Skin epidermis (tissue), 12 donors: ENCODE measurements around the gene ENTPD1.
"Not testable (repeated sequence)": the region's sequence is repeated elsewhere in the genome, so short reads cannot be mapped to it uniquely, and the experiment has no call there.

ENCODE experiments used
- H3K27ac ChIP-seq, 21 experiments: fragments of 200-600 bp; sonication (generic) in 11 of 21; one replicate each; pipeline ENCODE4 v1.5.0; 2020; ENCODE audit warnings: mild to moderate bottlenecking in 3 of 21, inconsistent platforms in 2 of 21, moderate library complexity in 2 of 21
- H3K4me3 ChIP-seq, 7 experiments: fragments of 200-600 bp; sonication (generic) in 2 of 7; one replicate each; pipeline ENCODE4 v1.5.0; 2020; ENCODE audit warnings: inconsistent platforms in 2 of 7, mild to moderate bottlenecking in 2 of 7, moderate library complexity in 1 of 7

Gene ENTPD1

GRCh38 chr10:95791425-95791979, 35.5 kb downstream of the ENTPD1 start:
- Histone ChIP-seq H3K27ac (peak overlapping the region in 12 of 21 experiments; percentile 6 to 81 (median 66)), H3K4me3 (no peak overlapping the region)

DNA sequence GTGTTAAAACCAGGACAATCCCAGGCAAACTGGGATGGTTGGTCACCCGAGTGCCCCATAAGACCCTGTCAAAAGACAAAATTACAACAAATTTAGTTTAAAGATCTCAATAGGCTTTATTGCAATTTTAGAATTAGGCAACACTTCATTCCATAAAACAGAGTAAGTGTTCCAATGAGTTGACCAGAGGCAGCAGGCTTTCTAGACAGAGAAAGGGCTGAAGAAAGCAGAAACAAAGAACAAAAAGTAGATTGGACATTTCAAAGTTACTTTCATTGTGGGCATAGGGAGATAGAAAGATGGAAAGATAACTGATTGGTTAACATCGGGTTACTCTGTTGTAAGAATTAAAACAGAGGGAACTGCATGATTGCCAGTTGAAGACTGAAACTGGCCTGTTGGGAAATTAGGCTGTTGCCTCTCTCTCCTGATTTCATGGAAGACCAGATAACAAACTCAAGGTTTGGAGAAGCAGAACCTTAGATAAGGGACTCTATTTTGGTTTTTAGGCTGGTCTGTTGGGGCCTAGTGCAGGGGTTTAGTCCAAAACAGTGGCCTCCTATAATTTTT, 36.3 kb downstream of the ENTPD1 start:
- no peak overlapping the region for H3K4me3 ChIP-seq
- peak overlapping the region in 19 of 21 experiments; percentile 21 to 81 (median 66) for H3K27ac ChIP-seq

- H3K4me3 ChIP-seq, result no peak overlapping the region
Observed at GRCh38 chr10:95792874-95793285, 36.9 kb downstream of the ENTPD1 start.

DNA sequence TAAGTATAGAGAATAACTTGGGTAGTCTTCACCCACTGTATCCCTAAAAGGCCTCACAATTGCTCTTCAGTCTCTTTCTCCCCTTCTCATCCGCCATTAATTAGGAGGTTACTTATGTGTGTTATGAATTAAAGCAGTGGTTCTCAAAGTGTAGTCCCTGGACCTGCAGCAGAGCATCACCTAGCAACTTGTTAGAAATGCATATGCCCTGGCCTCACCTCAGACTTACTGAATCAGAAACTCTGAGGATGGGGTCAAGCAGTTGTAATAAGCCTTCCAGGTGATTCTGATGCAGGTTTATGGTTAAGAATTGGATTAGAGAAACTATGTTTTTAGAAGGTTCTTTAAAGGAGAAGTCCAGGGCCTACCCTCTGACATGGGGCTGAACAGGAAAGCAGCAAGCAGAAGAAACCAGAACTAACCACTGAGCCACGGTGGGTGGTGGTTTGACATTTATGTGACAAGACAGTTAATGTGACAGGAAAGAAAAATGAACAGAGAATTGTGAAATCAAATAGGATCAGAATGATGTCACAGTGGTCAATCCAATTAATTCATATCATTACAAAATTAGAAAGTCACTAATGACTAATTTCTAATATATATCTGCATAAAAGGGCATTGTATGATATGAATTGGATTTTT, 37.6 kb downstream of the ENTPD1 start:
- peak overlapping the region in 20 of 21 experiments; percentile 42 to 81 (median 66) for H3K27ac ChIP-seq
- no peak overlapping the region for H3K4me3 ChIP-seq

More at GRCh38 chr10:95792874-95793285, 36.9 kb downstream of the ENTPD1 start:
- H3K27ac ChIP-seq, result peak overlapping the region in 19 of 21 experiments; percentile 42 to 81 (median 66)

DNA sequence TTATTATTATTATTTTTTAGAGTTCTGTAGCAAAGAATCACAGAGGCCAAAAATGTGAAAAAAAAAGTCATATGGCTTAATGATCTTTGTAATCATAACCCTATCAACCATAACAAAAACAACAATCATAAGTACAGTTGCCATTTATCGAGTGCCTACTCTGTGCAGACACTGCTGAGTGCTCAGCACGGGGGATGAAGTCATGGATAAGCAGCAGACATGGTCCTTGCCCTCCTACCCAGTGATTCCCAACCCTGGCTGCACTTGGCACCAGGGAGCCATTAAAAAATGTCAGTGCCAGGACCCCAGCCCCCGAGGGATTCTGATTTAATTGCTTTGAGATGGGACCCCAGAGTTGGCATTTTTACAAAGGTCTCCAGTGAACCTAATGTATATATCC, 38.2 kb downstream of the ENTPD1 start:
- Histone ChIP-seq H3K4me3 (no peak overlapping the region), H3K27ac (peak overlapping the region in 12 of 21 experiments; percentile 12 to 80 (median 59))

DNA sequence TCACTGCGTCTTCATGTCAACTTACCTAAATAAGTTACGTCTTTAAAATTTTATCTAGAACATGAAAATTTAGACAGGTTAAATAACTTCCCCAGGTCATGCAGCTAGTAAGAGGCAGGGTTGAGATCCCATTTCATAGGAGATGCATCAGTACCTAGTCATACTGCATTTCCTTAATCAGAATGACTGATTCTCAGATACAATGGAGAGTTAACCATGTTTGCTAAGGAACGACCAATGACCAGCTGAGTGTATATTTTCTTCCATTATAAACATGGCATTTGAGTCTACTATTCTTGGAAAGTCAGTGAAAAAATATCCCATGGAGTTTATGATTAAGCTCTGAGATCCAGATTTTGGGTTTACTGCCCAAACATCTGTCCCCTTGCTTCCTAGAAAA, 39.6 kb downstream of the ENTPD1 start:
- Histone ChIP-seq H3K4me3 (no peak overlapping the region), H3K27ac (peak overlapping the region in 1 of 21 experiments; percentile 16)

DNA sequence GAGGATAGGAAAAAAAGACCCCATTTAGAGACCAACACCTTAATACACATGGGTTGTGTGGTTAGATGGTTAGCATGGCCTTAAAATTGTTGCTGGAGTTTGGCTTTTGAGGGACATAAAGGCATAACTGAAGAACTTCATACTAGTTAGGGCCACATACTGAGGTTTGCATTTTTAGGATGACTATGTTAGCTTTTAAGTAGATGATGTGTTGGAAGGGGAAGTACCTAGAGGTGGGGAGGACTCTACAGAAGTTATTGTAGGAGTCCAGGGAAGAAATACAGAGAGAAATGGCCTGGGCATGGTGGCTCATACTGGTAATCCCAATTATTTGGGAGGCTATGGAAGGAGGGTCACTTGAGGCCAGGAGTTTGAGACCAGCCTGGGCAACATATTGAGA, 40.5 kb downstream of the ENTPD1 start:
- Histone ChIP-seq H3K4me3 (no peak overlapping the region), H3K27ac (peak overlapping the region in 1 of 21 experiments; percentile 8)

GRCh38 chr10:95798096-95798855, 42.3 kb downstream of the ENTPD1 start:
- Histone ChIP-seq H3K4me3 (no peak overlapping the region), H3K27ac (peak overlapping the region in 6 of 21 experiments; percentile 4 to 65 (median 19))

- peak overlapping the region in 1 of 21 experiments; percentile 16 for H3K27ac ChIP-seq
- H3K4me3 ChIP-seq, result not testable (repeated sequence)
Observed at GRCh38 chr10:95800286-95800685, 44.3 kb downstream of the ENTPD1 start.

GRCh38 chr10:95806687-95807380, 50.9 kb downstream of the ENTPD1 start:
- H3K27ac ChIP-seq, result peak overlapping the region in 2 of 21 experiments; percentile 33 to 45
- H3K4me3 ChIP-seq, result not testable (repeated sequence)

GRCh38 chr10:95808705-95809308, 52.8 kb downstream of the ENTPD1 start:
- H3K27ac ChIP-seq, H3K4me3 ChIP-seq: not testable (repeated sequence)

GRCh38 chr10:95809370-95810197, 53.6 kb downstream of the ENTPD1 start:
- Histone ChIP-seq H3K27ac (no peak overlapping the region), H3K4me3 (no peak overlapping the region)

GRCh38 chr10:95810198-95810976, 54.4 kb downstream of the ENTPD1 start:
- H3K27ac ChIP-seq, result no peak overlapping the region
- H3K4me3 ChIP-seq, result no peak overlapping the region

DNA sequence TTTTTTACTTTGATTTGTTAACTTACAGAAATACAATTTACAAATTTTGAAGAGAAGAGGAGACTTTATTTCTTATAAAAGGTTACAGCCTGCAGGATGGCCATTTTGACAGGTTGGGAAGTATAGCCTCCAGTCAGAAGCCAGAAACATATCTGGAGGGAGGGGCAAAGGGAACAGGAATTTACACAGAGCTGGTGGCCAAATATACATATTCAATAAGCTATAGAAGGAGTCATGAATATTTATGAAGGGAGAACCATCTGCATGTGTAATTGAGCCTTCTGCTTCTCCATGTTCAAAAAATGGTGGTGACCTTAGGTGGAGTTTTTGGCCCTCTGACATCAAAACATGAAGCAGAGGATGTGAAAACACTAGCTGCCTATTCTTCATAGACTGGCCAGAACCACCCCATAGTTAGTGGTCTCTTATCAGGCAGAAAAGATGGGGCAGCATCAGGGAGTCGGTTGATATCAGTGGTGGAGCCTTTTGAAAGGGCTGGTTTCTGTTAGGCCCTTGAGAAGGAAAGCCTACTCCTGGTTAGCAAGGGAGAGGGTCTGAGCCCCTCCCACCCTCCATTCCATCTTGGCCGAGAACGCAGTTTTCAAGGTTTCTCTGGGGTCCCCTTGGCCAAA, 57.2 kb downstream of the ENTPD1 start:
- Histone ChIP-seq H3K27ac (peak overlapping the region in 19 of 21 experiments; percentile 18 to 88 (median 67)), H3K4me3 (no peak overlapping the region)

DNA sequence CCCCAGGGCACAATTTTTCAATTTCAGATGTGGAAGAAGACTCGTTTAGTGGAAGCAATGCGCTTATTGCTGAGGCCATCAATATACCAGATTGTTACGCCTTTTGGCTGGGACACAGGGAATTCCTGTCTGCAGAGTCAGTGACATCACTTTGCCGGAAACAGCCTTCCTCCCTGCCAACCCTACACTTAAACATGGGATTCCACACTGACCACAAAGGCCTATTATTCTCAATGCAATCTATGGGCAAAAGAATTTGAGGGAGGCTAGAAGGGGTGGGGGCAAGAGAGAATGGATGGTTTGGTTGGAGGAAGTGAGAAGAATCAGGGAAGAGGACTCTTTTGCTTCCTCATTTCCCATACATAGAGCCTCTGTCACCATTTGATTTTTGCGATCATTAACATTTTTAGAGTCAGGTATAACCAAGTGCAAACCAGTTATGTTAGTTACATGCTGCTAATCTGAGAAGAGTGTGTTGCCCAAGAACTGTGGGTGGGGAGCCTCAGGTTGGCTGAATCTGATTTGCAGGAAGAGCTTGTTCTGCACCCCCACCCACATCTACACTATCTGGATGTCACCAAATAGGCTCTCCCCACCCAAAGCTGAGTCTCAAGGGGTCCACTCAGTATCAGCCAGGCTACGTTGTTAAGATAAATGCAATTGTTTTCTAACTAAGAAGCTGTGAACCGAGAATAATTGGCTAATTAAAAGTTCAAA, 58.2 kb downstream of the ENTPD1 start:
- Histone ChIP-seq H3K4me3 (no peak overlapping the region), H3K27ac (peak overlapping the region in 19 of 21 experiments; percentile 21 to 88 (median 68))

GRCh38 chr10:95815133-95815532, 59.2 kb downstream of the ENTPD1 start:
- Histone ChIP-seq H3K4me3 (no peak overlapping the region), H3K27ac (peak overlapping the region in 17 of 21 experiments; percentile 9 to 88 (median 69))
